ENCODE measurements around the gene AP5B1. TPM values are rescaled to one million over a fixed set of nuclear protein-coding genes. Genes with fewer than 3 reads are reported as not detected.

AP5B1 gene, protein sequence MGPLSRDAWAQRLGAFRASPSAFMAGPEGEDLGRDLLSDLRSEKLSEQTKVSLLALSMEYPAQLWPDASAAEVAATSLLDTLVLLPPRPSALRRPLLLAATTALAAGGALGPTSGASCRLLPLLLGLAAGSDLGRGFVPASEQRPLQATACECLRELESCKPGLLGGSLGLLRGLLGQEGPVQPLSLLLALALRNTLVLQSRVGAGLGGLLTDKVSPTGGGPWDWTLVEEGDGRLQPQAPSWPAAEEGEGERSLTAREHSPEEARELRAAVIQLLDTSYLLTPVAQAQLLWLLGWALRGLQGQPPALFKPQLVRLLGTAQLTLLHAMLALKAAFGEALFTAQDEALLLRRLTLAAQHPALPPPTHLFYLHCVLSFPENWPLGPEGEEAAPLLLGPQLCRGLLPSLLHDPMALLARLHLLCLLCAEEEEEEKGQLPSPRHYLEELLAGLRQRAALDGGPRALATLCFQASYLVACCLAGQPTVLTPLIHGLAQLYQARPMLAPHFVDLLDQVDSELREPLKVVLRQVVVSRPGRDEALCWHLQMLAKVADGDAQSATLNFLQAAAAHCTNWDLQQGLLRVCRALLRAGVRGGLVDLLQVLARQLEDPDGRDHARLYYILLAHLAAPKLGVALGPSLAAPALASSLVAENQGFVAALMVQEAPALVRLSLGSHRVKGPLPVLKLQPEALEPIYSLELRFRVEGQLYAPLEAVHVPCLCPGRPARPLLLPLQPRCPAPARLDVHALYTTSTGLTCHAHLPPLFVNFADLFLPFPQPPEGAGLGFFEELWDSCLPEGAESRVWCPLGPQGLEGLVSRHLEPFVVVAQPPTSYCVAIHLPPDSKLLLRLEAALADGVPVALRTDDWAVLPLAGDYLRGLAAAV
- 8.5 to 11.9 TPM (median 10.8 TPM) in 5 replicates for total RNA-seq (2022; extraction: Qiagen RNA extraction)

DNA sequence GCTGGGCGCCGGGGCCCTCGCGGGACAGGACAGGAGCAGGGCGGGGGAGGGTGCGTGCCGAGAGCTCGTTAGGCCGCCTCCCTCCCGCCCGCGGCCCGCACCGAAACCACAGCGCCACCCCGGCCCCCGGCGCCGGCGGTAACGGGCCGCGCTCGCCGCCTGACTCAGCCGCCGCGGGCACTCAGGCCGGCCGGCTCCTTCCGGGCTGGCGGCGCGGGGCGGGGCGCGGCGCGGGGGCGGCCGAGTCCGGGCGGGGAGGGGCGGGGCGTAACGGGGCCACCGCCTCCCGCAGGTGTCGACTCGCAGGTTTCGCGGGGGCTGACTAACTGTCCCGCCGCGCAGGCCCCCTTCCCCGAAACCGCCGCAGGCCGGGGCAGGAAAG, at the start of gene AP5B1:
Gene AP5B1 (minus strand): TSS at position 207 of the 382 bp plus-strand sequence. CDS start 385 bp downstream, outside the sequence.

DNA sequence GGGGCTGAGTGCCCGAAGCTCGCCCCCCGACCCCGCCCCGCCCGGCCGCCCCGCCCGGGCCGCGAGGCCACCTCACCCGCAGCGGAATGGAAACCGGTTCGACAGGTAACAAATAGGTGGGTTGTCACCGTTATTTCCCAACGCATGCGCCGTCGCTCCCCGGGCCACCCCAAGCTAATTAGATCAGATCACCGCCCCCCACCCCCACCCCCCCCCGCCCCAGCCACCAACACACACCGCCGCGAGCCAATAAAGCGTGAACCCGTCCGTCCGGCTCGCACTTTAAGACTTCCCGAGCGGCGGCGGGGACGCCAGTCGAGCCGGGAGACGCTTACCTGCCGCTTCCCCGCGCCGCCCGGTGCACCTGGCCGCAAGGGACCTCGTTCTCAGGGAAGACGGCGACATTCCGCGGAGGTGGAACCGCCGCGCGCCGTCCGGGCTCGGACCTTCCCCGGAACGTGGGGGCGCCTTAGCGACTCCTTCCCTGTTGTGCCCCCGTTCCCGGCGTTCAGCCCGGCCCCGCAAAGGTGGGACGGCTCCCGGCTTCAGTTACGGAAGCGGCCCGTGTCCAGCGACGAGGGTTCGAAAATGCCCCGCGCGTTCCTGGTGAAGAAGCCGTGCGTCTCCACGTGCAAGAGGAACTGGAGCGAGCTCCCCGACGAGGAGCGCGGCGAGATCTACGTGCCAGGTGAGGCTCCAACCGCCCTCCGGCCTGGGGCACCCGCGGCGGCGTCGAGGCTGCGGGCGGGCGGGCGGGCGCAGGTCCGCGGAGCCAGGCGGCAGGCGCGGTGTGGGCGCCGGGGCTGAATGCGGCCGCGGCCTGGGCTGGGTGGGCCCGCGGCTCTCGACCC, 6.2 kb upstream of the AP5B1 start, which contains the start of gene OVOL1:
Gene OVOL1 (plus strand): TSS at position 278 of the 851 bp plus-strand sequence. CDS start 311 bp downstream, at position 589.

Other genes starting within 250 kb of the AP5B1 start
- 83.4 to 114 TPM (median 105 TPM) in 5 replicates for gene LTBP3, start 222.6 kb downstream of the AP5B1 start, total RNA-seq (2022; extraction: Qiagen RNA extraction)
- gene ZNRD2, start 210.5 kb downstream of the AP5B1 start, total RNA-seq (2022; extraction: Qiagen RNA extraction), result 71.2 to 74.6 TPM (median 73.7 TPM) in 5 replicates
- 22.8 to 49.9 TPM (median 46.2 TPM) in 5 replicates for gene FAM89B, start 208.4 kb downstream of the AP5B1 start, total RNA-seq (2022; extraction: Qiagen RNA extraction)
- gene EHBP1L1, start 204.9 kb downstream of the AP5B1 start, total RNA-seq (2022; extraction: Qiagen RNA extraction), result 26.1 to 36.0 TPM (median 34.5 TPM) in 5 replicates
- 0.08 to 0.93 TPM (median 0.78 TPM) in 5 replicates for gene KCNK7, start 185.2 kb downstream of the AP5B1 start, total RNA-seq (2022; extraction: Qiagen RNA extraction)
- 40.5 to 47.5 TPM (median 45.0 TPM) in 5 replicates for gene MAP3K11, start 166.8 kb downstream of the AP5B1 start, total RNA-seq (2022; extraction: Qiagen RNA extraction)
- 31.4 to 36.0 TPM (median 32.1 TPM) in 5 replicates for gene PCNX3, start 165.2 kb downstream of the AP5B1 start, total RNA-seq (2022; extraction: Qiagen RNA extraction)
- 12.9 to 19.7 TPM (median 16.4 TPM) in 5 replicates for gene SIPA1, start 142.9 kb downstream of the AP5B1 start, total RNA-seq (2022; extraction: Qiagen RNA extraction)
- 66.4 to 76.8 TPM (median 74.4 TPM) in 5 replicates for gene RELA, start 118.1 kb downstream of the AP5B1 start, total RNA-seq (2022; extraction: Qiagen RNA extraction)
- gene KAT5, start 68.7 kb downstream of the AP5B1 start, total RNA-seq (2022; extraction: Qiagen RNA extraction), result 41.2 to 52.5 TPM (median 50.4 TPM) in 5 replicates
- gene RNASEH2C, start 60.2 kb downstream of the AP5B1 start, total RNA-seq (2022; extraction: Qiagen RNA extraction), result 23.6 to 51.8 TPM (median 47.4 TPM) in 5 replicates
- 0.03 to 0.13 TPM (median 0.08 TPM) in 3 of 5 replicates, not detected in the others for gene OVOL1, start 6.1 kb upstream of the AP5B1 start, total RNA-seq (2022; extraction: Qiagen RNA extraction)
- gene SNX32, start 53.0 kb upstream of the AP5B1 start, total RNA-seq (2022; extraction: Qiagen RNA extraction), result 0.06 to 0.11 TPM (median 0.08 TPM) in 3 of 5 replicates, not detected in the others
- 1,998 to 2,345 TPM (median 2,265 TPM) in 5 replicates for gene CFL1, start 77.2 kb upstream of the AP5B1 start, total RNA-seq (2022; extraction: Qiagen RNA extraction)
- 24.8 to 34.3 TPM (median 33.8 TPM) in 5 replicates for gene MUS81, start 79.5 kb upstream of the AP5B1 start, total RNA-seq (2022; extraction: Qiagen RNA extraction)
- 0.78 to 1.3 TPM (median 0.94 TPM) in 5 replicates for gene EFEMP2, start 91.8 kb upstream of the AP5B1 start, total RNA-seq (2022; extraction: Qiagen RNA extraction)
- gene CTSW, start 98.9 kb upstream of the AP5B1 start, total RNA-seq (2022; extraction: Qiagen RNA extraction), result 0.06 to 0.13 TPM (median 0.09 TPM) in 3 of 5 replicates, not detected in the others
- 70.0 to 85.8 TPM (median 82.0 TPM) in 5 replicates for gene FIBP, start 107.5 kb upstream of the AP5B1 start, total RNA-seq (2022; extraction: Qiagen RNA extraction)
- gene CCDC85B, start 109.7 kb upstream of the AP5B1 start, total RNA-seq (2022; extraction: Qiagen RNA extraction), result 18.2 to 42.2 TPM (median 39.0 TPM) in 5 replicates
- 97.6 to 169 TPM (median 123 TPM) in 5 replicates for gene FOSL1, start 119.4 kb upstream of the AP5B1 start, total RNA-seq (2022; extraction: Qiagen RNA extraction)
- 36.2 to 49.2 TPM (median 42.8 TPM) in 5 replicates for gene C11orf68, start 138.1 kb upstream of the AP5B1 start, total RNA-seq (2022; extraction: Qiagen RNA extraction)
- gene DRAP1, start 138.4 kb upstream of the AP5B1 start, total RNA-seq (2022; extraction: Qiagen RNA extraction), result 154 to 246 TPM (median 196 TPM) in 5 replicates
- gene TSGA10IP, start 164.5 kb upstream of the AP5B1 start, total RNA-seq (2022; extraction: Qiagen RNA extraction), result not detected in 5 replicates
- 43.5 to 63.3 TPM (median 54.0 TPM) in 5 replicates for gene SART1, start 180.8 kb upstream of the AP5B1 start, total RNA-seq (2022; extraction: Qiagen RNA extraction)
- gene EIF1AD, start 221.2 kb upstream of the AP5B1 start, total RNA-seq (2022; extraction: Qiagen RNA extraction), result 36.3 to 54.2 TPM (median 37.8 TPM) in 5 replicates
- gene BANF1, start 221.5 kb upstream of the AP5B1 start, total RNA-seq (2022; extraction: Qiagen RNA extraction), result 350 to 491 TPM (median 479 TPM) in 5 replicates
- not detected in 5 replicates for gene CST6, start 231.0 kb upstream of the AP5B1 start, total RNA-seq (2022; extraction: Qiagen RNA extraction)
- 0.98 to 1.4 TPM (median 1.3 TPM) in 5 replicates for gene CATSPER1, start 245.5 kb upstream of the AP5B1 start, total RNA-seq (2022; extraction: Qiagen RNA extraction)

Data from A549 treated with Hydrocortisone at 1 μM for 4 hours (cell line).